ENCODE data around the gene SMIM14. TPM values are rescaled to one million over a fixed set of nuclear protein-coding genes. Genes with fewer than 3 reads are reported as not detected.

The SMIM14 gene
- total and polyA plus RNA-seq, 2 of the 8 experiments (the other 6 are each of a cell fraction or from before 2014, with no cell fraction given), result 29.1 to 31.0 TPM

DNA sequence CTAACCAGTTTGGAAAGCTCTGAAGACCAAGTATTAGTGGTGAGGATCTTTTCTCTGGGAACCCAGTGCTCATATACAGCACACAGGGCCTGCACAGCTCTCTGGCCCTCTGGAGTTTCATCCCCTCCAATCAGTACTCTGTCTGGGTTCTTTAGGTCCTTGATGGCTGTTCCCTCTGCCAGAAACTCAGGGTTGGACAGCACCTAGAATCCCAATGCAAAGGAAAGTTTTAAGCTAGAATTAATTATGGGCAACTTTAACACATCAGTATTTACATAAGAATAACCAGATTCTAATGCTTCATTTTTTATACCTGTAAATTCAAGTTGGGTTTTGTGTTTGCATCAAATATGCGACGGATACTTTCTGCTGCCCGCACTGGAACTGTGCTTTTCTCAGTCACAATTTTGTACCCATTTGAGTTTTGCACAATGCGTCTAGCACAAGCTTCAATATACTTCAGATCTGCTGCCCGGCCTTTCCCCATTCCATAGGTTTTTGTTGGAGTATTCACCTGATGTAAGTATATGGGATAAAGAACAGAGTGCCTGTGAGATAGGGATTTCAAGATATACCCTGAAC, 128.2 kb downstream of the SMIM14 start (continued):
- TF ChIP-seq, protein P1, sequence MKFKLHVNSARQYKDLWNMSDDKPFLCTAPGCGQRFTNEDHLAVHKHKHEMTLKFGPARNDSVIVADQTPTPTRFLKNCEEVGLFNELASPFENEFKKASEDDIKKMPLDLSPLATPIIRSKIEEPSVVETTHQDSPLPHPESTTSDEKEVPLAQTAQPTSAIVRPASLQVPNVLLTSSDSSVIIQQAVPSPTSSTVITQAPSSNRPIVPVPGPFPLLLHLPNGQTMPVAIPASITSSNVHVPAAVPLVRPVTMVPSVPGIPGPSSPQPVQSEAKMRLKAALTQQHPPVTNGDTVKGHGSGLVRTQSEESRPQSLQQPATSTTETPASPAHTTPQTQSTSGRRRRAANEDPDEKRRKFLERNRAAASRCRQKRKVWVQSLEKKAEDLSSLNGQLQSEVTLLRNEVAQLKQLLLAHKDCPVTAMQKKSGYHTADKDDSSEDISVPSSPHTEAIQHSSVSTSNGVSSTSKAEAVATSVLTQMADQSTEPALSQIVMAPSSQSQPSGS (IDR thresholded peaks at IDR 0.05; ENCODE audit: low read length), result no peak
